ENCODE results near the gene SNCB.

Gene SNCB

GRCh38 chr5:176589039-176589769, 41.1 kb downstream of the SNCB start:
- TF ChIP-seq REST (IDR thresholded peaks at IDR 0.05; ENCODE audit: insufficient read depth in 1 of 2, low read depth in 2 of 2, low read length in 2 of 2) (no peak), FOXP2 (optimal IDR thresholded peaks at IDR 0.05; ENCODE audit: borderline replicate concordance, extremely low read depth, extremely low read length, insufficient read depth) (no peak), SIN3A (IDR thresholded peaks at IDR 0.05; ENCODE audit: borderline replicate concordance, insufficient read depth, low read length) (no peak), TAF1 (IDR thresholded peaks at IDR 0.05; ENCODE audit: borderline replicate concordance, insufficient read depth, low read length) (no peak), POLR2AphosphoS5 (IDR thresholded peaks at IDR 0.05; ENCODE audit: low read depth, low read length) (no peak)

DNA sequence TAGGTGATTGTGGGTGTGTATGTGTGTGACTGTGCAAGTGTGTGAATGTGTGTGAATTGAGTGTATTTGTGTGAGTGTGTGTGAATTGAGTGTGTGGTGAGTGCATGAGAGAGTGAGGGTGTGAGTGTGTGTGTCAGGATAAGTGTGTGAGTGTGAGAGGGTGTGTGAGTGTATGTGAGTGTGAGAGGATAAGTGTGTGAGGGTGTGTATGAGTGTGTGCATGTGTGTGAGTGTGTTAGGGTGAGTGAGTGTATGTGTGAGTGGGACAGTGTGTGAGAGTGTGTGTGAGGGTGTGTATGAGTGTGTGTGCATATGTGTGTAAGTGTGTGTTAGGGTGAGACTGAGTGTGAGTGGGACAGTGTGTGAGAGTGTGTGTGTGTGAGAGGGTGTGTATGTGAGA, 42.0 kb downstream of the SNCB start:
- no peak for TF ChIP-seq TAF1 (IDR thresholded peaks at IDR 0.05; ENCODE audit: borderline replicate concordance, insufficient read depth, low read length)
- TF ChIP-seq SIN3A (IDR thresholded peaks at IDR 0.05; ENCODE audit: borderline replicate concordance, insufficient read depth, low read length), result no peak
- TF ChIP-seq FOXP2 (optimal IDR thresholded peaks at IDR 0.05; ENCODE audit: borderline replicate concordance, extremely low read depth, extremely low read length, insufficient read depth), result no peak
- no peak for TF ChIP-seq REST (IDR thresholded peaks at IDR 0.05; ENCODE audit: insufficient read depth in 1 of 2, low read depth in 2 of 2, low read length in 2 of 2)
- TF ChIP-seq POLR2AphosphoS5 (IDR thresholded peaks at IDR 0.05; ENCODE audit: low read depth, low read length), result no peak

GRCh38 chr5:176587398-176587797, 42.9 kb downstream of the SNCB start:
- no peak for TF ChIP-seq FOXP2 (optimal IDR thresholded peaks at IDR 0.05; ENCODE audit: borderline replicate concordance, extremely low read depth, extremely low read length, insufficient read depth)
- no peak for TF ChIP-seq SIN3A (IDR thresholded peaks at IDR 0.05; ENCODE audit: borderline replicate concordance, insufficient read depth, low read length)
- no peak for TF ChIP-seq POLR2AphosphoS5 (IDR thresholded peaks at IDR 0.05; ENCODE audit: low read depth, low read length)
- no peak for TF ChIP-seq REST (IDR thresholded peaks at IDR 0.05; ENCODE audit: insufficient read depth in 1 of 2, low read depth in 2 of 2, low read length in 2 of 2)
- TF ChIP-seq TAF1 (IDR thresholded peaks at IDR 0.05; ENCODE audit: borderline replicate concordance, insufficient read depth, low read length), result no peak

- TF ChIP-seq FOXP2 (optimal IDR thresholded peaks at IDR 0.05; ENCODE audit: borderline replicate concordance, extremely low read depth, extremely low read length, insufficient read depth) (no peak), REST (IDR thresholded peaks at IDR 0.05; ENCODE audit: insufficient read depth in 1 of 2, low read depth in 2 of 2, low read length in 2 of 2) (no peak), POLR2AphosphoS5 (IDR thresholded peaks at IDR 0.05; ENCODE audit: low read depth, low read length) (no peak), TAF1 (IDR thresholded peaks at IDR 0.05; ENCODE audit: borderline replicate concordance, insufficient read depth, low read length) (no peak), SIN3A (IDR thresholded peaks at IDR 0.05; ENCODE audit: borderline replicate concordance, insufficient read depth, low read length) (no peak)
Observed at GRCh38 chr5:176583076-176583475, 47.3 kb downstream of the SNCB start.

Data from PFSK-1 (cell line).